Prostate gland (tissue), 2 donors: Measurements from ENCODE around the gene WNT16. TPM values are rescaled to one million over a fixed set of nuclear protein-coding genes. Genes with fewer than 3 reads are reported as not detected.

Experiments used
- DNase-seq: peaks from one replicate; pipeline ENCODE4 v3.0.0-alpha.2; 2019; ENCODE audit warnings: low spot score
- H3K27ac ChIP-seq, 2 donors: fragments of 200-600 bp; sonication (generic); 2 replicates each; pipeline ENCODE4 v1.5.1; 2017 to 2019
- H3K27me3 ChIP-seq: fragments of 200-600 bp; sonication (generic); replicated peaks from 2 replicates; pipeline ENCODE4 v1.5.1; 2019; ENCODE audit not compliant: insufficient read depth
- H3K36me3 ChIP-seq, 2 donors: fragments of 200-600 bp; sonication (generic); 1 replicate in 1 of 2; 2 replicates in 1 of 2; pipeline versions ENCODE4 v1.5.1 to v1.8.1; 2017 to 2019
- H3K4me1 ChIP-seq: fragments of 200-600 bp; sonication (generic); replicated peaks from 2 replicates; pipeline ENCODE4 v1.5.1; 2019
- H3K4me3 ChIP-seq, 2 donors: fragments of 200-600 bp; sonication (generic); 2 replicates each; pipeline ENCODE4 v1.5.1; 2017 to 2019
- H3K9me3 ChIP-seq: fragments of 200-600 bp; sonication (generic); 2 replicates; pipeline ENCODE4 v1.5.1; 2017
- POLR2A ChIP-seq: fragments of 450-650 bp; IDR thresholded peaks from one replicate; pipeline ENCODE4 v1.6.1; 2016; ENCODE audit warnings: antibody characterized with exemption, mild to moderate bottlenecking
- POLR2AphosphoS5 ChIP-seq: sonication (generic); formaldehyde crosslinking; IDR thresholded peaks from one replicate; pipeline ENCODE4 v1.6.1; 2017; ENCODE audit warnings: antibody characterized with exemption
- WGBS: methylation state at CpG from one replicate; pipeline ENCODE4 v1.1.5; 2018; 5-methylcytosine and 5-hydroxymethylcytosine counted together
- intact Hi-C: fragments of 100-400 bp; cut with DNase I; formaldehyde crosslinking; loops from one replicate; pipeline ENCODE4 v1.14.2; 2022
- total RNA-seq, 2 donors: library from RNA; depleted of rRNA; stranded (reverse); fragments of >200 nt; gene quantifications; one replicate each; pipeline ENCODE4 v1.1.0, GENCODE V29; 2016
- TF ChIP-seq, protein P1 (sequence below), 4 experiments: fragments of 200-600 bp in 2 of 4; fragments of 450-650 bp in 2 of 4; sonication (generic) in 2 of 4; IDR thresholded peaks; 1 replicate in 3 of 4; 2 replicates in 1 of 4; pipeline ENCODE4 v1.5.1; 2016 to 2019; ENCODE audit warnings: antibody characterized with exemption in 4 of 4, mild to moderate bottlenecking in 2 of 4, moderate library complexity in 2 of 4

WNT16 gene
- total RNA-seq, 2 donors from 2014 or later, result 0.23 to 1.1 TPM

DNA sequence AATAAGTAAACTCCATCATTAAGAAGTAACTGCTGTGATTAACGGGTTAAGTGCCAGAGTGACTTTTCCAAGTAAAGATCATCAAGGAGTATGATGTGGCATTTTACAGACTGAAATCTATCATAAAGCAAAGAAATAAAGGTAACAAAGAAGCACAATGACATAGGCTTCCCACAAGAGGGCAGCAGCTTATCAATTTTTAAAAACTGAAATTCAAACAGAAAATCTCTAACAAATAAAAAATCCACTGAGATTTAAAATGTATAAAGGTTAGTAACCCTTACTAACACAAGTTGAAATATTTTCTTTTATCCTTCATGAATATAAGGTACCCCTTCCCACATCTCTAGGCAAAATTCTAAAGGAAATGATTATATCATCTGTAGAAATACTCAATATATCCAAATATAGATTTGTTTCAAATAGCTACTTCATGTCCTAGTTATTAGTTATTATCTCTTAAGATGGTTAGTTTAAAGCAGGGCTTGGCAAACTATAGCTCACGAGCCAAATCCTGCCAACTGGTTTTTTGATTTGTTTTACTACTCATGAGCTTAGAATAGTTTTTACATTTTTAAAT, 38.1 kb downstream of the WNT16 start:
- WGBS, result 35% methylated on average over 2 of the region's 2 CpGs
- Histone ChIP-seq H3K27ac (no peak overlapping the region), H3K9me3 (no peaks in the 10 kb centered on the region), H3K36me3 (no peaks in the 10 kb centered on the region), H3K4me3 (no peak overlapping the region), H3K27me3 (no peaks in the 10 kb centered on the region), H3K4me1 (no peaks in the 10 kb centered on the region)
- no peak for TF ChIP-seq POLR2AphosphoS5
- TF ChIP-seq, protein P1, sequence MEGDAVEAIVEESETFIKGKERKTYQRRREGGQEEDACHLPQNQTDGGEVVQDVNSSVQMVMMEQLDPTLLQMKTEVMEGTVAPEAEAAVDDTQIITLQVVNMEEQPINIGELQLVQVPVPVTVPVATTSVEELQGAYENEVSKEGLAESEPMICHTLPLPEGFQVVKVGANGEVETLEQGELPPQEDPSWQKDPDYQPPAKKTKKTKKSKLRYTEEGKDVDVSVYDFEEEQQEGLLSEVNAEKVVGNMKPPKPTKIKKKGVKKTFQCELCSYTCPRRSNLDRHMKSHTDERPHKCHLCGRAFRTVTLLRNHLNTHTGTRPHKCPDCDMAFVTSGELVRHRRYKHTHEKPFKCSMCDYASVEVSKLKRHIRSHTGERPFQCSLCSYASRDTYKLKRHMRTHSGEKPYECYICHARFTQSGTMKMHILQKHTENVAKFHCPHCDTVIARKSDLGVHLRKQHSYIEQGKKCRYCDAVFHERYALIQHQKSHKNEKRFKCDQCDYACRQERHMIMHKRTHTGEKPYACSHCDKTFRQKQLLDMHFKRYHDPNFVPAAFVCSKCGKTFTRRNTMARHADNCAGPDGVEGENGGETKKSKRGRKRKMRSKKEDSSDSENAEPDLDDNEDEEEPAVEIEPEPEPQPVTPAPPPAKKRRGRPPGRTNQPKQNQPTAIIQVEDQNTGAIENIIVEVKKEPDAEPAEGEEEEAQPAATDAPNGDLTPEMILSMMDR (IDR thresholded peaks at IDR 0.05), result peak; percentile 49 to 85 (median 72)
- intact Hi-C loops, result loop anchor here (10.0 kb wide), 1 partner anchor 628 kb away; no protein-coding TSS in a partner anchor
- no peak for DNase-seq

DNA sequence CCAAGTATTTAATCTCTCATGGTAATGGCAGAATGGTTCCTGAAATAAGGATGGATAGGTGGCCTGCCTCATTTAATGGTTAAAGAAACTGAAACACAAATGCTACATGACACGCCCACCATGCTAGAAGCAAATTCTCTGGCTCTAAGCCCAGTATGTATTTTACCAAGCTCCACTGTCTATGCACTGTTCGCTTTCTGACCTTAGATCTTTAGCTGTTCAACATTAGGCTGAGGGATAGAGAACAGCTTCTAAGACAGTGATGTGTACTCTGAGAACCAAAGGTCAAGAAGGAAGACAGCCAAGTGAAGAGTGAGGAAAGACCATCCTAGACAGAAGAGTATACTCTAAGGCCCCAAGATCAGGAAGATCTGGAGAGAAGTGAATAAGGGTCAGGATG, 40.7 kb downstream of the WNT16 start:
- no peak for DNase-seq
- no peaks in the 10 kb centered on the region for H3K36me3 ChIP-seq
- H3K9me3 ChIP-seq, result no peaks in the 10 kb centered on the region
- no peak overlapping the region for H3K4me3 ChIP-seq
- no peak for TF ChIP-seq POLR2A
- TF ChIP-seq, protein P1 (IDR thresholded peaks at IDR 0.05), result no peak
- no peak for TF ChIP-seq POLR2AphosphoS5
- no peak overlapping the region for H3K27ac ChIP-seq
- H3K27me3 ChIP-seq, result no peaks in the 10 kb centered on the region
- intact Hi-C loops, result loop anchor here (2.0 to 10.0 kb wide), 2 partner anchors 177 to 625 kb away; no protein-coding TSS in a partner anchor
- WGBS, result 43% methylated on average over 2 of the region's 2 CpGs
- no peaks in the 10 kb centered on the region for H3K4me1 ChIP-seq

DNA sequence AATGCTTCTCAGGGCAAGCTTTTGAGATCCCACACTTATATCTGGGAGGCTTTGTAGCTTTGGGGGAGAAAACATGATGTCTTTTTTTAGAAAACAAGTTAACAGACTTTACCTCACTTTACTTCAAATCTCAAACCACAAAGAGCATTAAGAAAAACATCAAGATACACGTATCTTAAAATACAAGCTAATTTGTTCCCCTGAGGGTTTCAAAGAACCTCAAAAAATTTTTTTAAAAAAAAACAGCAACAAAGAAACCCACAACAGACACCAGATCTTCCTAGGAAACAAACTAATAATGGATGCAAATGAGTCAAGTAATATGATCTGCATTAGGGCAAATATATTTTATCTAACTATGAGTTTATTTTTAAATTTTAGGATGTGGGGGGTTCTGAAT, 42.6 kb downstream of the WNT16 start:
- no peak overlapping the region for H3K27ac ChIP-seq
- no peak for TF ChIP-seq POLR2A
- no peak for TF ChIP-seq POLR2AphosphoS5
- TF ChIP-seq, protein P1 (IDR thresholded peaks at IDR 0.05), result no peak
- H3K9me3 ChIP-seq, result no peaks in the 10 kb centered on the region
- H3K27me3 ChIP-seq, result no peaks in the 10 kb centered on the region
- no peaks in the 10 kb centered on the region for H3K36me3 ChIP-seq
- no peaks in the 10 kb centered on the region for H3K4me1 ChIP-seq
- no peak overlapping the region for H3K4me3 ChIP-seq
- WGBS, result 95% methylated on average over 1 of the region's 1 CpG
- DNase-seq, result no peak
- intact Hi-C loops, result no loop called here

DNA sequence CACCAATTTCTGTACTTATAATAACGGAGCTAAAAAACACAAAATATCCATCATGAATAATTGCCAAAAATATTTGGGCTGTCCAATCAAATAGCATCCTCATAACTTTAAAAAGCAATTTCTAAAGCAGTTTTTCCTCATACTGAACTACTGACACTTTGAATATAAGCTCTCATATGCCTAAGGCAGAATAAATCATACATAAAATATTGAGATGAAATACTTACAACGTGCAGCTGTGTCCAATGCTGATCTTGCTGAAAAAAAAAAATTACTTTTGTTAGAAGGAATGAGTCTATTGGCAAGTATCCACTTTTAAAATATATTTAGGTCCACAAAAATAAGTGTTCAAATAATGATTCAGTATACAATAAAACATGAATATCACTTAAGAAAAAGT, 43.1 kb downstream of the WNT16 start:
- no peaks in the 10 kb centered on the region for H3K9me3 ChIP-seq
- no peak overlapping the region for H3K27ac ChIP-seq
- no peak overlapping the region for H3K4me3 ChIP-seq
- no peaks in the 10 kb centered on the region for H3K27me3 ChIP-seq
- no peaks in the 10 kb centered on the region for H3K36me3 ChIP-seq
- H3K4me1 ChIP-seq, result no peaks in the 10 kb centered on the region
- TF ChIP-seq POLR2A (no peak), POLR2AphosphoS5 (no peak)
- TF ChIP-seq, protein P1 (IDR thresholded peaks at IDR 0.05), result no peak
- intact Hi-C loops, result no loop called here
- DNase-seq, result no peak
- 74% methylated on average over 2 of the region's 2 CpGs for WGBS

DNA sequence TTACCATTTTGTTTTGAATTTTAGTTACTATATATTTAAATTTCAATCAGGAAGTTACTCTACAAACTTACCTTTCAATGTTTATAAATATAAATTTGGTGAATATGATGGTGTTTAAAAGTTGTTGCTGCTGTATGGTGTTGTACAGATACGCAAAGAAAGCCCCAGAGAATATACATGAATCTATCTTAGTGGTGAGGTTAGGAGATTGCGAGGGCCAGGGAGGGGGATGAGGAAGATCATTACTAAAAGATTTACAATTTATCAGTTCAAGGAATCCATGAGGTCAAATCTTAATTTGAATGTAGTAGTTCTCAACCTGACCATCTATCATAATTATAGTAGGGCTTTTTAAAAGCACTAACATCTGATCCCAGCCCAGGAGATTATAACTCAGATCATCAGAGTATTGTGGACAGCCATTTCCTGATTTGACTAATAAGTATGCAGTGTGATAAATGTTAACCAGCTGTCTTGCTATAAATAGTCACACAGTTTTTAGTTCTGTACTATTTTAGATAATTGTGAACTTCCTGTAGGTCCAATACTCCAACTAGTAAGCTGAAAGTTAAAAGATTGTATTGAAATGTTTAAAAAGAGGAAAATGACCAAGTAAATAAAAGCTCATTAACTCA, 43.7 kb downstream of the WNT16 start:
- WGBS, result 94% methylated on average over 2 of the region's 2 CpGs
- Histone ChIP-seq H3K27me3 (no peaks in the 10 kb centered on the region), H3K4me1 (no peaks in the 10 kb centered on the region), H3K9me3 (no peaks in the 10 kb centered on the region), H3K27ac (no peak overlapping the region), H3K36me3 (no peaks in the 10 kb centered on the region), H3K4me3 (no peak overlapping the region)
- TF ChIP-seq, protein P1 (IDR thresholded peaks at IDR 0.05), result no peak
- TF ChIP-seq POLR2A (no peak), POLR2AphosphoS5 (no peak)
- intact Hi-C loops, result no loop called here
- DNase-seq, result no peak
